ENCODE results near the gene CFC1B.
"Not testable (repeated sequence)": the region's sequence is repeated elsewhere in the genome, so short reads cannot be mapped to it uniquely, and the experiment has no call there.

CFC1B gene

GRCh38 chr2:130520992-130521391, at the start of gene CFC1B:
CFC1B (plus strand) TSS chr2:130521222; CDS start chr2:130521485, 263 bp downstream.
- DNase-seq (ENCODE audit: low read depth); H3K4me3 ChIP-seq (ENCODE audit: low read length): not testable (repeated sequence)

GRCh38 chr2:130491073-130491472, 29.9 kb upstream of the CFC1B start:
- DNase-seq (ENCODE audit: low read depth); H3K4me3 ChIP-seq (ENCODE audit: low read length): not testable (repeated sequence)

DNA sequence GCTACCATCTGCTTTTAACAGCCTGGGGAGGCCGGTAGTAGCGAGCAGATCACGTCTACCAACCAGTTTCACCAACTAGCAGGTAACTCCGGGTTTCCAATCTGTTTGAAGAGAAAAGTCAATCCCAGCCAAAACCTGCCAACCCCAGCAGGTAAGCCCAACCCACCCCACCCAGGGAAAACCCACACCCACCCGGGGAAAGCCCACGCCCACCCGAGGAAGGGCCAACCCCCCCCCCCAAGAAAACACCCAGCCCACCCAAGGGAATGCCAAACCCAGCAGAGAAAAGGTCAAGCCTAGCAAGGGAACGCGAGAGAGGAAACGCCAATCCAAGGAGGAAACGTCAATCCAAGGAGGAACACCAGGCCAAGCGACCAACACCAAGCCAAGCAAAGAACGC, 11.8 kb upstream of the CFC1B start, which contains the start of gene POTEI:
POTEI (minus strand) TSS at position 101 of the 400 bp plus-strand sequence; CDS start at position 8, 93 bp downstream.
- DNase-seq (ENCODE audit: low read depth); H3K4me3 ChIP-seq (ENCODE audit: low read length): not testable (repeated sequence)

GRCh38 chr2:130510807-130511746, 9.9 kb upstream of the CFC1B start:
- DNase-seq (ENCODE audit: low read depth), result not testable (repeated sequence)

GRCh38 chr2:130511747-130512451, 9.1 kb upstream of the CFC1B start:
- not testable (repeated sequence) for DNase-seq (ENCODE audit: low read depth); H3K4me3 ChIP-seq (ENCODE audit: low read length)

More at GRCh38 chr2:130510807-130511746, 9.9 kb upstream of the CFC1B start:
- H3K4me3 ChIP-seq (ENCODE audit: low read length), result not testable (repeated sequence)

- not testable (repeated sequence) for DNase-seq (ENCODE audit: low read depth)
Observed at GRCh38 chr2:130518516-130519106, 2.4 kb upstream of the CFC1B start.

GRCh38 chr2:130522390-130522789, 1.4 kb downstream of the CFC1B start:
- H3K4me3 ChIP-seq (ENCODE audit: low read length); DNase-seq (ENCODE audit: low read depth): not testable (repeated sequence)

More at GRCh38 chr2:130518516-130519106, 2.4 kb upstream of the CFC1B start:
- H3K4me3 ChIP-seq (ENCODE audit: low read length), result not testable (repeated sequence)

DNA sequence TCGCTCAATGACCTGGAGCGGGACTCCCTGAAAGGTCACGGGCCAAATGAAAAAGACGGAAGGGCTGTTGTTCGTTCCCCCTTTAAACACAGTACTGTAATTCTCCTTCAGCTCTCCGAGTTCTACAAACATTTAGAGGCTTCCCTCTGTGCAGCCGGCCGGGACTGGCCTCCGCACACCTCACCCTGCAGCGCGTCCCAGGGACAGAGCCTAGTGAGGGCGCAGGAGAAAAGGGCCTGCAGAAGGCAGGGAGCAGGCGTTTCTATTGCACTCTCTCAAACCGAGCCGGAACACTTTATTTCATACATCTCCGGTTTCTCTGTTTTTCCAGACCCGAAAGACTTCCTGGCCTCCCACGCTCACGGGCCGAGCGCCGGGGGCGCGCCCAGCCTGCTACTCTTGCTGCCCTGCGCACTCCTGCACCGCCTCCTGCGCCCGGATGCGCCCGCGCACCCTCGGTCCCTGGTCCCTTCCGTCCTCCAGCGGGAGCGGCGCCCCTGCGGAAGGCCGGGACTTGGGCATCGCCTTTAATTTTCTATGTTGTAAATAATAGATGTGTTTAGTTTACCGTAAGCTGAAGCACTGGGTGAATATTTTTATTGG, 6.4 kb downstream of the CFC1B start:
- H3K4me3 ChIP-seq (ENCODE audit: low read length), result not testable (repeated sequence)

GRCh38 chr2:130529545-130529944, 8.5 kb downstream of the CFC1B start:
- not testable (repeated sequence) for DNase-seq (ENCODE audit: low read depth); H3K4me3 ChIP-seq (ENCODE audit: low read length)

More for the DNA sequence above, 6.4 kb downstream of the CFC1B start:
- not testable (repeated sequence) for DNase-seq (ENCODE audit: low read depth)

DNA sequence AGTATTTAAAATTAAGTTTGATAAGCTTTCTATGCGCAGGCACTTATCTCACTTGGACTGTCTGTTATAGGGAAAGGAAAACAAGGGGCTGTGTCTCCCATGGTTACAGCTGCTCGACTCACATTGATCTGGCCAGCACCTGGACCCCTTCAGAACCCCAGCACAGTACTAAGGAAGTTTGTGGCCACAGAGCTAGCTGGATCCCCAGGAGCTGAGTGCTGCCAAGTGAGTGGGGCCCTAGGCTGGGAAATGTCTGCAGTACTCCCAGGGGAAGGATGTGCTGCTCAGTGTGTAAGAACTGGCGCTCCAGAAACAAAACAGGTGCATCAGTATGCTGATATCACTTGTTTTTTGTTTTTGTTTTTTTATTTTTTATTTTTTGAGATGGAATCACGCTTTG, 9.2 kb downstream of the CFC1B start:
- H3K4me3 ChIP-seq (ENCODE audit: low read length), result not testable (repeated sequence)

DNA sequence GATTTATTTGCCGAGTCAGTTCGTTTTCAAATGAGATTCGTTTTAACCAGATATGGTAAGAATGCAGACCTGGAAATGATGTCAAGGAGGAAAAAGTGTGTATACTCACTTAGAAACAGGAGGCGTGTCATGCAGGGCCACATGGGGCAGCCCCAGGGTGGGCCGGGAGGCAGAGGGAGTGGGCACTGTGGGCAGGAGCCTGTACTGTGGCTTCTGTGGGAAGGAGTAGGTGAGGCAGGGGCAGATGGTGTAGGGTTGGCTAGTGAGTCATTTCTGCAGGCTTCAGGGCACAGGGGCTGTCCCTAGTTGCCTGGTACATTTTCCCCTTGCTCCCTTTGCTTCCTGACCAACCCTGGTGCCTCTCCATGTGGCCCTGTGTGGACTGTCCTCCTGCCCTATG, 10.2 kb downstream of the CFC1B start:
- H3K4me3 ChIP-seq (ENCODE audit: low read length); DNase-seq (ENCODE audit: low read depth): not testable (repeated sequence)

More for the DNA sequence above, 9.2 kb downstream of the CFC1B start:
- DNase-seq (ENCODE audit: low read depth), result not testable (repeated sequence)

- not testable (repeated sequence) for H3K4me3 ChIP-seq (ENCODE audit: low read length); DNase-seq (ENCODE audit: low read depth)
Observed at GRCh38 chr2:130531672-130532071, 10.7 kb downstream of the CFC1B start.

- DNase-seq (ENCODE audit: low read depth); H3K4me3 ChIP-seq (ENCODE audit: low read length): not testable (repeated sequence)
Observed at GRCh38 chr2:130536654-130537053, 15.6 kb downstream of the CFC1B start.

DNA sequence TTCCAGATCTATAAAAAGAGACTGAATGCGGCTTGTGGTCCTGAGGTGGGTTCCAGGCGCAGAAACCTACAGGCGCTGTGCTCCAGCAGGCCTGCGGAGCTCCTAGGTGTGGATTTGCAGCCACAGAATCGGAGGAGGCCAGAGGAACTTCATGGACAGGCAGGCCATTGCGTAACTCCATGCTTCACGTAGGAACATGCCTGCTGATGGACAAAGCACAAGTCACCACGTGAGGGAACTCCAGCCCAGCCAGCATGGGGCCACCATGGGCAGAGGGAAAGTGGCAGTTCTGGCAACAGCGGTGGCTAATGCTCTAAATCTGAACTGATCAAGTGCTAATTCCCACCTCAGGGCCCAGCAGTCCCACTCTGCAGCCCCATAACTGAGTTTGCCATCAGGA, 17.2 kb downstream of the CFC1B start:
- not testable (repeated sequence) for DNase-seq (ENCODE audit: low read depth)

GRCh38 chr2:130542789-130543188, 21.8 kb downstream of the CFC1B start:
- not testable (repeated sequence) for DNase-seq (ENCODE audit: low read depth); H3K4me3 ChIP-seq (ENCODE audit: low read length)

More for the DNA sequence above, 17.2 kb downstream of the CFC1B start:
- not testable (repeated sequence) for H3K4me3 ChIP-seq (ENCODE audit: low read length)

DNA sequence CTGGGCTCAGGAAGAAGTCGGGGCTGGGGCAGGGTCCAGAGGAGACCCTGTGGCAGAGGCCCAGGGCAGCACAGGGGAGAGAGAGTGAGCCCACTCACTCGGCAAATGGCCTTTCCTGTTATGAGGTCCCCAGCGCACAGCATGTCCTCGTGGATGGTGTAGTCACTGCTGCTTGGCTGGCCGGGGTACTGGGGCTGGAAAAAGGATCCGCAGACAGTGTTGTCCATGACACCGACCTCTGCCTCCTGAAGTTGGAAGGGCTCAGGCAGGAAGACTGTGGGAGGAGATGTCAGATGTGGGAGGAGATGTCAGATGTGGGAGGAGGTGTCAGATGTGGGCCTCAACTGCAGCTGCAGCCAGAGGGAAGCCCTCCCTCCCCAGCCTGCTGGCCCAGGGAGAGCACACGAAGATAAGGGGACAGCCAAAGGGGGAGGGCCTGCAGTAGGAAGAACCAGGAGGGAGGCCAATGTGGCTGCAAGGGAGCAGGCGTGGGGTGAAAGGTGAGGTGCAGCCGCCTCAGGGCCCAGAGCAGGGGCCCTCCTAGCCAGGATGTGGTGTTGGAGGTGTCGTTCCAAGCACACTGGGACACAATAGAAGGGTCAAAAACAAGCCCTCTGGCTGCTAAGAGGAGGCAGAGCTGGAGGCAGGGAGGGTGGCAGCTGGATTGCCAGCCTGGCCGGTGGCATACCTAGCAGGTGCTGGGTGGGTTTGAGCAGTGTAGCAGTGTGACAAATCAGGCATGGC, 22.9 kb downstream of the CFC1B start:
- H3K4me3 ChIP-seq (ENCODE audit: low read length); DNase-seq (ENCODE audit: low read depth): not testable (repeated sequence)

DNA sequence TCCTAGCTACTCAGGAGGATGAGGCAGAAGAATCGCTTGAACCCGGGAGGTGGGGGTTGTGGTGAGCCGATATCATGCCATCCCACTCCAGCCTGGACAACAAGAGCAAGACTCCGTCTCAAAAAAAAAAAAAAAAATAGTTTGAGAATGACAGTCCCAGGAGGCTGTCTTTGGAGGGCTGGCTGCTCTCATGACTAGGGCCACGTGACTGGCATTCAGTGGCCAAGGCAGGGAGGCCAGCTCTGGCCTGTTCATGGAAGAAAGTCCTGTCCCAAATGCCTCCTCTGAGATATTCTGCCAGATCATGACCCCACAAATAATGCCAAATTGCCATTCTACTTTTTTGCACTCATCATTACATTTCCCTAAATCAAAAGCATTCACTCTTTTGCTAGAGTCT, 24.0 kb downstream of the CFC1B start:
- not testable (repeated sequence) for H3K4me3 ChIP-seq (ENCODE audit: low read length); DNase-seq (ENCODE audit: low read depth)

GRCh38 chr2:130548418-130548817, 27.4 kb downstream of the CFC1B start:
- not testable (repeated sequence) for H3K4me3 ChIP-seq (ENCODE audit: low read length); DNase-seq (ENCODE audit: low read depth)

Data from retinal pigment epithelial cell (primary cell).